HG03045 (cell line): ENCODE data around the gene WWTR1.

ENCODE experiments used
- ATAC-seq: cut with Tn5 transposase; IDR thresholded peaks from one replicate; pipeline ENCODE4 v1.9.1; 2021; ENCODE audit warnings: mild to moderate bottlenecking, moderate library complexity; ENCODE audit not compliant: unreplicated experiment

The WWTR1 gene

DNA sequence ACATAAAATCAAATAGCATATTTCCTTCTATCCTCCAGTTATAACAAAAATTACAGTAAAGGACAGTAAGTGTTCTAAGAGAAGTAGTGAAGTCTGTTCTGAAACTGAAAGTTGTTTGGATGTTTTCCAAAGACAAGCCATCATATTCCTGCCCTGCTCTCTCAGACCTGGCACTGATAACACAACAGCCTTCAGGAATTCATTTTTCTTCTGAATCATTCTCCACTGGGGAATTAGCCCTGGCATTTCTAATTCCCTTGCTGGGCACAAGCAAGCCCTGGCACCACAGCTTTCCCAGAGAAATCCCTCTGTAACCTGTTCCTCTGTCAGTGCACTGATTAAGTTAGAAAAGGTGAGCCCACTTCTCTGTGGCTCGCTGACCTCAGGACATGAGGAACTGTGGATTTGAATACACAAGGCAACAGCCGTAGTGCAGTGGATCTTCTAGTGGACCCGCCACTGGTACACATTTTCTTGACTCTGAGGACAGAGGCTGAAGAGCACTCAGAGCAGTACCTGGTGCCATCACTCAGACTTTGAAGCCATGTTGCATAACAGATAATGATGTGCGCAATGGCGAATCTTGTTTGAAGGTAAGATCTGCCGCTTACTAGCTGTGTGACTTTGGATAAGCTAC, 61.6 kb downstream of the WWTR1 start:
- no peak for ATAC-seq

DNA sequence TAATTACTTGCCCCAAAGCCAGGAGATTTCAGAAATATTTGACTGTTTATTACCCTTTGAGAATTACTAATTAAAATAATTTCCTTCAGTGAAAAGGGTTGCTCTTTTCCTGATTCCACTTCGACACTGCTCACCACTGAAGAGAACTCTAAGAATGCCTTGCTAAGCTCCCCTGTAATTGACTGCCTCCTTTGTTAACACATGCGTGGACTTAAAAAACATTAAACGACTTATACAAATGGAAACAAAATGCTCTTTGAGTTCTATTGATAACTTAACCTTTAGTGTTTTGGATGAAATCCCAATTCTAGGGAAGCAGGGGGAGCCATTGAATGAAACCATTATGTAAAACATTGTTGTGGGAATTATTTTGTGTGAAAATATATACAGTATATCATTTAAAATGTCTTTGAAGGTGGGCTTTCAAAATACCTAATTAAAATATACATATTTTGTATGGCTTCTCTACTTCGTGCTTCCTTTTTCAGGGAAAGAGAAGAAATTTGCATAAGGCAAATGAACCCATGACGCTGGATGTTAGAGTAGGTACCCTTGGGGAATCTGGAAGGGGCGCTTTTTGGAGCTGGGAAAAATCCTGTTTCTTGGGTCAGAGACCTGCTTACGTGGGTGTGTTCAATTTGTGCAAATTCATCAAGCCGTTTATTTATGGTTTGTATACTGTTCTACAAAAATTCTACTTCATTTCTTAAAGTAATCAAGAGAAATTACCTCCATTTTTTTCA, 64.2 kb downstream of the WWTR1 start:
- ATAC-seq = no peak

DNA sequence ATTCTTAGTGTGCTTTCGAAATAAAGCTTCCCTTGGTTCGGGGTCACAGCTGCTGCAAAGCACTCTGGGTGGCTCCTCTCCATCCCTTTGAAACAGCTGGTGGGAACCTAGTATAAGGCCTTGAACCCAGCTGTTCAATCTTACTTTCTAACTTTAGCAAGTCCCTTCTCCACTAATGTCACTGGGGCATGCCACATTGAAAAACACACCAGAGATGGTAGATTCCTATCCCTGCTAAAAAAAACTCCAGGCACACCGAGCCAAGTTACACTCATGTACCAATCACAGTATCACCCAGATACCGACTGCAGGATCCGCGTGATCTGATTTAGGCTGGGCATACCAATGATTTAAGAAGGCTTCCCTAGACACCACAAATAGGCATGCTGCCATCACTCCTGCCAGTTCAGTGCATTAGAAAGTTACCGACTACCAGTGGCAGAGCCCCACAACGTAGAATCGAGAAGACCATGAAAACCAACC, 65.0 kb downstream of the WWTR1 start:
- no peak for ATAC-seq

DNA sequence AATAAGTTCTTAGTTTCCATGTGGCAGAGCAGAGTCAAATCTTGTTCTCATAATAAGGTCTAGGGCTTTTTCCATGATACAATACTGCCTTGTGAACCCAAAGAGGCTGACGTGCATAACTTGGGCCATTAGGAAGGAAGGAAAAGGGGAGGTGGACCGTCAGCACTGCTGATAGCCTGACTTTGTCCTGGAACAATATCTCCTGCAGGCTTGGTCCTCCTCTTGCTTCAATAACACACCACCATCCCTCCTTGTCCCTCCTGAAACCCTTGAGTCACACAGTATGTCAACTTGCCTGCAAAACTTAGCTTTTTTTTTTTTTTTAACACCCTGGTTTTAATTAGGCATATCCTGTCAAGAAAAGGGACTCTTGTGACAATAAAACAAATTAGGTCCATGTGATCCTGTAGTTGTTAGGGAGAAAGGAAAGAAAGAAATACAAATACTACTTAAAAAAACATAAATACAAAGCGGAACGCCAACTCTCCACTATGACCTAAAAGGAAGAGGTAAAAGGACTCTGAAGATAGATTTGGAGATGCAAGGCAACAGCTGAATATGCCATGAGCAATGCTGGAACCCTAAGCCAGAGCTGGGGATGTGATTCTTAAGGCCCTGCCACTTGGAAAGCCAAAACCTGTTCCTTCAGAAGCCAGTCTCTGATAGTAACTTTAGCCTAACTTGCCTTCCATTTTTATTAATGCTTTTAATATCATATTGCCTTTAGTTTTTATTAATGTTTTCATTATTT, 67.0 kb downstream of the WWTR1 start:
- ATAC-seq = no peak

DNA sequence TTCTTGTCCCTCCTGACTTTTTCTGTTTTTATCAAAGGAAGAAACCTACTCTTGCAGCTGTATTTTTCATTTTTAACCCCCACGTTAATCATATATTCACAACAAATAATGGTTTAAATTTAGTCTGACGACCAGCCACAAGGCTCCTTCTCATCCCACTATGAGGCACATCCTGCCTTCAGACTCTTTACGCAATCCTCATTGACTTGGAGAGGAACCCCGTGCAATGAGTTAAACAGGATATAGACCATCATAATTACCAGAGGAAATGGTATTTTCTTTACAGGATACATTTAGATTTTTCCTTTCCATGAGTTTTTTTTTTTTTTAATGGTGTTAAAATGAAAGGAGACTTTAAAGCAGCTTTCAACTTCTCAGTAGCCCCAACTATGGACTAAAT, 68.5 kb downstream of the WWTR1 start:
- ATAC-seq = no peak

DNA sequence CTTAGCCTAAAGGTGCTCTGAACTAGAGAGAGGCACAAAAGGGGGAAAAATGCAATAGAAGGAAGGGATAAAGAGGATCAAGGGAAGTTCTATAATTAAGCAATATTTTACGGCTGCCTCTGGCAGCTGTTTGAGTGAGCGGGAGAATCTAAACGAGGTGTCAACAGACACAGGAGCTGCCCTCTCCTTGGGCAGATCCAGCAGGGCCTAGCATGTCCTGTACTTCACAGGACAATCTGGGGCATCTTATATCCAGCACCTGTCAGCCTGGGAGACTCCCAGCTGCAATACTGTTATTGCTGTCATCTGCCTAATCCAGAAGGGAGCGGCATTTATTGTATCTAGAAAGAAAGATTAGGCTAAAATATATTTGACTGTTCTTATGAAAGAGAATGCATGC, 68.9 kb downstream of the WWTR1 start:
- no peak for ATAC-seq

DNA sequence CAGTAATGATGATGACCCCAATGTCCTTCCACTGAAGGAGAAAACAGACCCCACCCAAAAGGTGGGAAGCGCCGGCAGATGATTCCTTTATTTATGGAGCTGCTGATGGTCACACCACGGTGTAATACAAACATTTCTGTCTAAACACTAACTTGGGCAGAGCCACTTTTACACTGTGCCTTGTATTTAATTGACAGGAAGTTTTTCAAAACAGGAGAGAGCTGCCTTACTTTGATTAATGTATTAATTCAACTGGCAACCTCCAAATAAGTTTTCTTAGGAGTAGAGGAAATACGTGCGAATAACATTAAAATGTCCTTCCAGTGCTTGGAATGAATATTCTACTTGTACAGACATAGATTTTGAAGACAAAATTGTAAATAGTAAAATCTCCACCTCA, 70.4 kb downstream of the WWTR1 start:
- ATAC-seq = no peak

DNA sequence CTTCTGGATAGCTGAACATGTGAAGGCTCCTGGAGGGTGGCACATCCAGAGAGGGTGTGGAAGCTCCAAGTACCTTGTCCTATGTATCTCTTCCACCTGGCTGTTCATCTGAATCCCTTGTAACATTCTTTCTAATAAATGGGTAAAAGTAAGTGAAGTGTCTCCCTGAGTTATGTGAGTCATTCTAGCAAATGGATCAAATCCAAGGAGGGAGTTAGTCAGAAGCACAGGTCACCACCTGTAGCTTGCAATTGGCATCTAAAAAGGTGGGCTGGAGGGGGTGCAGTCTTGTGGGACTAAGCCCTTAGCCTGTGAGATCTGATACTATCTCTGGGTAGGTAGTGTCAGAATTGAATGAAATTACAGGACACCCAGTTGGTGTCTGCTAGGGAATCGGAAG, 71.0 kb downstream of the WWTR1 start:
- no peak for ATAC-seq

DNA sequence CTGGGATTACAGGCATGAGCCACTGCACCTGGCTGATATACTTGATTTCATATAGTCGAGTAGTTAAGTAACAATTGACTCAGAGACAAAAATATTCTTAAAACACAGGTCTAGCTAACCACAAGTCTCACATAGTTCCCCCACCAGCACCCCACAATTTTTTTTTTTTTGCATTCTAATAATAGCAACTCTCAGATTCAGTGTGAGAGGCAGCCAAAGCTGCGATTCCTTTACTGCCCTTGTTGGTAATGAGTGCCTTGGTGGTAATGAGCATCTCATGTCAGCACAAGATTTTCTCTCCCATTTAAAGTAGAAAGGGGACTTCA, 72.5 kb downstream of the WWTR1 start:
- ATAC-seq = peak; percentile 87

DNA sequence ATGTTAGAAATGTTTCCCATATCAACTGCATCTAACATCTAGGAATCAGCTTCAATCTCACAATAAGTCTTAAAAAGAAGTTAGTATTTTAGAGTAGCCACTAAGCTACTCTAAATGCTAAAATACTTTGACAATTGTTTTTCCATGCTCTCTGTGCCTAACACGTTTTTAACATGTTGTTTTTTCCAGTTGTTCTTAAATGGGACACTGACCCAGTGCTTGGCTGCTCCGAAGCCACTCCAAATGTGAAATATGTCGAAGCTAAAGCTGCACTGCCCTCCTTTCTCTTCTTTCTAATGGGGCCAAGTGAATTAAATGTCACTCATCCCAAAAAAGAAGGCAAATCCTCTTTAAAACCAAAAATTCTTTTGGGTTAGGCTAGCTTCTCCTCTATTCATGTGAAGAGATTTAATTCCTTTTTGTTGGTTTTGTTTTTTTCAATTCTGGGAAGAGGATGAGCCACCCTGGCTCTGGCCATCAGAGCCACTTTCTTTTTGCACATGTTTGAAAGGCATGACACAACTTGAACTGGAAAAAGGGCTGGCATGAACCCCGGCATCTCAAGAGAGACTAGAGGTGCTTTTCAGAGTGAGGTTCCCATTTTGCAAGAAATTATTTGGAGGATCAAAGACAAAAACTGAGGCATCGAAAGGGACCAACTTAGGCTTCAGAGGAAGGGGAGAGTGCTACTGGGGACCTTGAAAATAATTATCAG, 73.7 kb downstream of the WWTR1 start:
- ATAC-seq = no peak

DNA sequence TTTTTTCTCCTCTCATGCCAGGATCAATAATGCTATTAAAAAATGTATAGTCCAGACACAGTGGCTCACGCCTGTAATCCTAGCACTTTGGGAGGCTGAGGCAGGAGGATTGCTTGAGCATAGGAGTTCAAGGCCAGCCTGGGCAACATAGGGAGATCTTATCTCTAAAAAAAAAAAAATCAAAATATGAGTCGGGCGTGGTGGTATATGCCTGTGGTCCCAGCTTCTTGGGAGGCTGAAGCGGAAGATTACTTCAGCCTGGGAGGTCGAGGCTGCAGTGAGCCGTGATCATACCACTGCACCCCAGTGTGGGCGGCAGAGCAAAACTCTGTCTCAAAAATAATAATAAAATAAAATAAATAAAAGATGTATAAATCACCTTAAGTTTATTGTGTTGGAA, 75.4 kb downstream of the WWTR1 start:
- no peak for ATAC-seq

DNA sequence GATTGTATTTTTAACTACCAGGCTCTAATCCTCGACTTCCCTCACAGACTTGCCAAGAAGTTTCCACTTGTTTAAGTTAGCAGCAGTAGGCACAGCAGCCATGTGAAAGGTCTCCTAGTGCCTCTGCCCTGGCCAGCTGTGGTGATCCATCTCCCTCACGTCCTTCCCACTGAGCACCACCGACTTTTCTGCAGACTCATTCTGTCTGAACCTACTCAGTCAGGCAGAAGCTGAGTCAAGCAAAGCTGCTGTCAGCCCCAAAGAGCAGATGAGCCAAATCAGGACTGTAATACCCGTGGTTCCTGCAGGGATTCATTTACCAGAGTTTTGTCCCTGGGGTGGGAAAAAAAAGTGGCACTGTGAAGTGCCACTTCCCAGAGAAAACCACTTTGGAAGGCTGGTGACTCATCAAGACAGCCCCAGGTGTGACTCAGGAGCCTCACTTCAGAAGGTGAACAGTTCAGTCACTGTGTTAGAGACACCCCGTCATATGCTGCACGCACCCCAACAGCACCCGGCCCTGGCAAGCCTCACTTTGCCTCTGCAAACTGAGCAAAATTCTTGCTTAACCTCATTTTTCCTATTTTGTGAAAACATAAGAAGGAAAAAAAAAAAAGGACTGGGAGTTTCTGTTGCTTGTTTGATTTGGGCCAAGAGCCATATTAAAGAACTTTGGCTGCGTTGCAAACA, 76.0 kb downstream of the WWTR1 start:
- no peak for ATAC-seq

DNA sequence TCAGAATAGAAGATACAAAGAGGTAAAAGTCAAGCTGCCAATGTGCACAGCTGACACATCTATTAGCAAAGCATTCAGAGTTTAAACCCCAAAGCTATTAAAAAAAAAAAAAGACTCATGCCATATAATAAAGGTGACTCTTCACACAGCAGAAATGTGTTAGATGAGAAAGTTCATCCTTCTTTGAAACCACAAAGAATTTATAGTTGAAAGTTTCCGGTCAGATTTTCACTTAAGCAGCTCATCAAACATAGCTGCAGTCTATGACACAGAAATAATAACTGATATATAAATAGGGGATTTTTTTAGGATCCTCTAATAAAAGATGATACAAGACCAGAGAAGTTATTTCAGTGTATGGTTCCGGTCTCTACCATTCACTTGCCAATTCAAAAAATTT, 76.6 kb downstream of the WWTR1 start:
- ATAC-seq = no peak

DNA sequence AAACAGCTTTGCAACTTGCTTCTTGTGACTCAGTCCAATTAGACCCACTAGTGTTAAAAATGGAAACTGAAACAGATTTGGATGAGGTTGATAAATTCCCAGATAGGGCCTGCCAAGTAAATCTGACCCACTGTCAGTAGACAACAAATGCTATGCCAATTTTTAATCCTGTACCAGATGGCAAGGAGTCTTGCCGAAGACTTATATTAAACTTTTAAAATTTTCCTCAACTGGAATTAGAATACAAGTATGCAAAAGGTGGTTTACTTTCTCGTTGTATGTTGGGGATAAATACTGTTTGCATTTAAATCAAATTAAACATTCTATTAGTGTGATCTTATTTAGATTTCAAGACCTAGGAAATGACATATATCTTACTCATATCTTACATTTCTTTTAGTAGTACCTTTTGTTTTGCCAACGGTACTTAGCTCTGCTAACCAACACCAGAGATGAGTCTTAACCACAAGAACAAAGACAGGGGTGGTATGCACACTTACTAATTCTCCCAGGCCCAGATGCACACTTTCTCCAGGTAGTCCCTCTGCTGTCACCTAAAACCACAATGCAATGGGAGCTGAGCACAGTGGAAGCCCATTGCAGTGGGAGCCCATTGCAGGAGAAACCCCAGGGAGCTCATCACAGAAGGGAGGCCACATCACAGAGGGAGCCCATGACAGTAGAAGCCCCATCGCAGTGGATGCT, 77.8 kb downstream of the WWTR1 start:
- no peak for ATAC-seq

DNA sequence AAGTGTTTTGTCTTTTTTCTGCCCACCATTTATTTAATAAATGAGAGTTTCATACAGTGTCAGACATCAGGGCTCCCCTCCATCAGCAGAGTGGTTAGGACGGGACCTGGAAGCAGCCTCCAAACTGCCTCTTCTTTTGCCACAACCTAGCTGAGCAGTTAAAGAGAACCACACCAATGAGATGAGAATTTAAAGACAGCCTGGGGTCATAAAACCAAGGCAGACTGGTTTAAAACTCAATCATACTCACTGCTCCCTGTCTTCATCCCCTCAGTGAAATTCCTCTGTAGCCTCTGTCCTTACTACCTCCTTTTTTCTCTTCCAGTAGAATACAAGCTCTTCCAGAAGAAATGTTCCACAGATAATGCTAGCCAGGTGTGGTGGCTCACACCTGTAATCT, 78.7 kb downstream of the WWTR1 start:
- ATAC-seq = no peak

DNA sequence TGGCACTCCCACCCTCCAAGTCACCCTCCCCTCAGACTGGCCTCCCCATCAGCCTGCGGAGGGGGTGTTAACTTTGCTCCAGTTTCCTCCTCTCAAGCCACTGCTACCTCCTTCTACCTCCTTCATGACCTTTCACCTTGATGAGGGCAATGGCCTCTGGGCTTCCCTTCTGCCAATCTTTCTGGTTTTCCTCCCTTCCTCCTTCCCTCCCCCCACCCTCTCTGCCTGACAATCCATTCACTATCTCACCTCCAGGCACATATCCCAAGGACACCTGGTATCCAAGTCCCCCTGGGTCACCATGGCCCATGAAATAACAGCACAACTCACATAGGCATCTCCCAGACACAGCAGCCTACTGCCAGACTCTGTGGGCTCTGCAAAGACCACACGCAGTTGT, 80.0 kb downstream of the WWTR1 start:
- ATAC-seq = no peak

DNA sequence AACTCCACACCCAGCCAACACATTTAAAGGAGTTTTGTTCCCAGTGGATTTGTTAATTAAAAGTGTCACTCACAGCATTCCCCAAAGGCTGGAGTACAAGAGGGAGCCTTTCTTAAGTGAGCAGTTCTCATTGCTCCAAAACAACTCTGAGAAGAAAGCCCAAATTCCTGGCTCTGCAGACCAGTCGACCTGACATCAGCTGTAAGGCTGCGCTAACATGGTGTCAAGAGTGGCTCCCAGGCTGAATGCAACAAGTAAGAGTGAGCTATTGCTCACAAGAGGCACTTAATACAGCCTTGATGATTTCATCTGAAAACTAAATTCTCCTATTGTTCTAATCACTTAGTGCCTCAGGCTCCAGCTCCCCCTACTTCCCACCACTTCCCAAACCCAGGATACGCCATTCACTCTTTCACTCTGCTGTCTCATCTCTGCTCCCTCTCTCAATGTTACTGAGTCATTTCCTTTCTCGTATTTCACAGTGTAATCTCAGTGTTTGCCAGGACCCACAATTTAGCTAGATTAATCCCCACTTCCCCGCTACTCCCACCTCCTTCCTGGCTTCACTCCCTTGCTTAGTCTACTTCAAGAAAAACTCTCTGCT, 81.8 kb downstream of the WWTR1 start:
- ATAC-seq = no peak

DNA sequence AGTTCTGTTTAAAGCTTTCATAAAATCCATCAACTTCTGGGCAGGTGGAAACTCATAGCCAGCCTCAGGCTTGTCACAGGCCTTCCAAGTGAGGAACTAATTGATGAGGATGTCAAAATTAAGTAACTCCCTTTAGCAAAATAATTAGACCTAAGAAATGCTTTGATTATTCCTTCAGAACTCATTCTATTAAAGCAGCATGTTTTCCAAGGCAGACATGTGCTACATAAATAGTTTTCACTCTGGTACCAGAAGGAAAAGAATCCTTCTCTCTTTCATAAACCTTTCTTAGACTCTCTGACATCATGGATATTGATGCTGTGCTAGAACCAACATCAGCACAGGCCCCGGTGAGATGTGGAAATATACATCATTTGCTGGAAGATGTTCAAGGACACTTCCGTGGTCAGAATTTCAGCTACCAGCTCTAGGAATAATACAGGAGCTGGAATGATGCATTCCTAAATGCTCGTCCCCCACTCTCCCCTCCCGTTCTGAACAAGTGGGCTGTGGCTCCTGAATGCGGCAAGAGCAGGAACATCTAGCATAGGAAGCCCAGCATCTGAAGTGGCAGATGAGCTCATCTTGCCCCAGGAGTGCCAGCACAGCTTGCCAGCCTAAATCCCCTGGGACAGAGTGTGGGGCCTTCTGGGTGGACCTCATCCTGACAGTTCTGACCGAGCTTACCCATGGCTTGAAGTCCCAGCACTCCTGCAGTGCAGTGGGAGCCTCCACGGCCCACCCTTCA, 82.4 kb downstream of the WWTR1 start:
- no peak for ATAC-seq

DNA sequence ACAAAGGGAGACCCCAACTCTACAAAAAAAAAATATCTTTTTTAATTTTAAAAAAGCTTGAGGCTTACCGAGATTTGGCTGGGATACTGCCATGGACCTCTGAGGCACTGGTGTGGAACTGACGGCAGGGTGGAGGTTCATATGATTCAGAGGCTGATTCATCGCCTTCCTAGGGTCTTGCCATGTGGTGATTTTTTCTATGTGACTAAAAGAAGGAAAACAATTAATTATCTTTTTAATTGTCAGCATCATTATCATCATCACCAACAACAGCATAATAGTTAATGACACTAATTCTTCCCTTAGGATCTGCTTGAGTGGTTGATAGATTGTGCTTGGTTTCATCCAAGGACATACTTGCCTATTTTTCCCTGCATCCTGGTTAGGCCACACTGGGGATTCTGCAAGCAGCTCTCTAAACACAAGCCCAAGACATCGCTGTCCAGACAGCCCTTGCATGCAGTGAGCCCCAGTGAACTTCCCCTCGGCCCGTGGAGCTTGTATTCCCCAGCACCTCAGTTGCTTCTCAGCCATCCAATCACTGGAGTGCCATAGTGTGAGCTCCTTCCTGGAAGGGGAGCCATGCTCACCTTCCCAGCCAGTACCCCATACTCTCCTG, 84.9 kb downstream of the WWTR1 start:
- no peak for ATAC-seq
